ENCODE data around the gene MCRIP1.

MCRIP1 gene

DNA sequence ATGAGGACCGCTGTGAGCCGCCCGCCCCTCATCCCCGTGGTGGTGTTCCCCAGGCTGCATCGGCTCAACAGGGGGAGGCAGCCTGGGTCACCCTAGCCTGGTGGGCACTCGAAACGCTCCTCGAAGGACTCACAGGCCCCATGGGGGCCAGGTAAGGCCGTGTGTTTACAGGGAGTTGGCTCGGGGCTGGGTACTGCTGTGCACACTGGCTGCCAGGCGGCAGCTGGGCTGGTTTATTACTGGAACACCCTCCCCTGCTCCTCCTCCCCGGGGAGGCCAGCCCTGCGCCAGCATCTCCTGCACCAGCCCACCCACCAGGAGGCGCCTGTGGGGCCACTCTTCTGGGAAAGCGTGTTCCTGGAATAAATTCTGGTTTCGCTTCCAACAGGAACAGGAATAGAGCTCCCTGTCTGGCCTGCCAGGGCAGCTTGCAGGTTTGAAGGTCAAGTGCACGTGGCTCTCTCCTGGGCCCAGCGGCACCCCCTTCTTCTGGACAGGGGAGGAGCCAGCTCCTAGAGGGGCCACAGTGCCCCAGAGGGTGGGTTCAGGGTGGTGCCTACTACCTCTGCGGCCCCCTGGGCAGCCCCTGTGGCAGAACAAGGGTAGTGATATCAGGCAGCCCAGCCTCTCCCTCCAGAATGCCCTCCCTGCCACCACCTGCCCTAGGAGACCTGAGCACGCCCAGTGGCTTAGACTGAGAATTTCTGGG, 11.3 kb downstream of the MCRIP1 start:
- Histone ChIP-seq H3K9ac (peak overlapping the region; percentile 53; the same call in 1 of the 2 replicates), H3K9me3 (no peaks in the 10 kb centered on the region), H3K27me3 (no peaks in the 10 kb centered on the region), H3K4me1 (peaks cover 17% of the 10 kb centered on the region), H3K4me2 (peak overlapping the region; percentile 71), H3K4me3 (no peak overlapping the region), H4K20me1 (peaks cover 17% of the 10 kb centered on the region), H3K36me3 (peaks cover 28% of the 10 kb centered on the region), H3K27ac (peak overlapping the region; percentile 68)
- TF ChIP-seq Cebpa-rat (IDR thresholded peaks at IDR 0.05): no peak

DNA sequence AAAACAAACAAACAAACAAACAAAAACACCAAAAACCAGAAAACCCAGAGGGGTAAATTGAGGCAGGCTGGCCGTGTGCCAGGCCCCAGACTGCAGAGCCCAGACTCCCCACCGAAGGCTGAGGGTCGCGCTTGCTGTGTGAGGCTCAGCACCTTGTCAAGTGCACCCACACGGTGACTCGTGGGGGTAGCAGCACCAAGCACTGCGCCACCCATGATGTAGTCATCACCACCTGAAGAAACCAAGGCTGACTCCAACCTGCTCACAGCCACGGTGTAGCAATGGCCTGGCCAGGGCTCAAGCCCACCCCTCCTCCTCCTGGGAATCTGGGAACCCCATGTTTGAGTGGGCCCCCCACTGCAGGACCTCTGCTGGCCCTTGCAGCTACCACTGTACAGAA, 11.9 kb downstream of the MCRIP1 start:
- Histone ChIP-seq H3K27ac (peak overlapping the region; percentile 68), H3K36me3 (peaks cover 28% of the 10 kb centered on the region), H3K27me3 (no peaks in the 10 kb centered on the region), H3K4me3 (no peak overlapping the region), H4K20me1 (peaks cover 13% of the 10 kb centered on the region), H3K9me3 (no peaks in the 10 kb centered on the region), H3K9ac (peak overlapping the region; percentile 53; the same call in 1 of the 2 replicates), H3K4me2 (peak overlapping the region; percentile 71), H3K4me1 (peaks cover 17% of the 10 kb centered on the region)
- TF ChIP-seq Cebpa-rat (IDR thresholded peaks at IDR 0.05): no peak

DNA sequence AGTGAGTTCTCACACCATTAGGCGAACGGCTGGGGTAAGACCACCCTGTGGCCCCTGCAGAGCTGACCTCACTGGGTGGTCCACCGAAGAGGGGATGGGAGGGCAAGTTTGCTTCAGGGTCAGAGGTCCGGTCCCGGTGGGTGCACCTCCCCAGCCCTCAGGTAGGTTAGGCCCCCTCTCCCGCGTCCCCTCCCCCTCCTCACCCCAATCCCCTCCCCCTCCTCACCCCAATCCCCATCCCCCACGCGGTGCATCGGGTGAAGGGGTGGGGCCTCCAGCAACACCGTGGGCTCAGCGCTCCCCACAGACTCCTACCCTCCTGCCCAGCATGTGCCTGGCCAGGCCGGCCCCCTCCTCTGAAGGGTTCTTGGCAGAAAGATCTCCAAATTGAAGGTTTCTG, 13.4 kb downstream of the MCRIP1 start:
- Histone ChIP-seq H3K4me2 (no peak overlapping the region), H3K4me3 (no peak overlapping the region), H3K27me3 (no peaks in the 10 kb centered on the region), H3K36me3 (peaks cover 26% of the 10 kb centered on the region), H3K9me3 (no peaks in the 10 kb centered on the region), H3K27ac (no peak overlapping the region), H3K4me1 (peaks cover 27% of the 10 kb centered on the region), H3K9ac (no peak overlapping the region), H4K20me1 (no peaks in the 10 kb centered on the region; the same call in 1 of the 2 replicates)
- no peak for TF ChIP-seq Cebpa-rat (IDR thresholded peaks at IDR 0.05)

DNA sequence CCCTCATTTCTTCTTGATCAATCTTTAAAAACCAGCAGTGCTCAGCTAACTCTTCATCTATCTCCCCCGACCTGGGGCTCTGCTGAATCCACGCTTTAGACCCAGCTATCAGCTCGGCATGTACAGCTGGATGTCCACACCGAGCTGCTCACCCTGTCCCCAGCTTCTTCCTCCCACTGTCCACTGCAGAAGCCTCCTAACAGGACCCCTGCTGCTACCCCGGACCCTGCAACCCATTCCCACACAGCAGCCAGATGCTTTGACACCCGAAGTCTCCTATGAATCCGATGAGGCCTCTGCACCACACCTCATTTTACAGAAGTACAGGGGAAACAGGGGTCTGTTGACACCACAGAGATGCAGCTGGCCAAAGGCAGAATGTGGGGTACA, 15.3 kb downstream of the MCRIP1 start:
- Histone ChIP-seq H3K9me3 (no peaks in the 10 kb centered on the region), H3K27ac (no peak overlapping the region), H3K4me3 (no peak overlapping the region), H3K9ac (no peak overlapping the region), H3K4me2 (no peak overlapping the region), H4K20me1 (no peaks in the 10 kb centered on the region), H3K36me3 (peaks cover 6% of the 10 kb centered on the region; the same call in 1 of the 2 replicates), H3K27me3 (no peaks in the 10 kb centered on the region), H3K4me1 (peaks cover 46% of the 10 kb centered on the region)
- no peak for TF ChIP-seq Cebpa-rat (IDR thresholded peaks at IDR 0.05)

DNA sequence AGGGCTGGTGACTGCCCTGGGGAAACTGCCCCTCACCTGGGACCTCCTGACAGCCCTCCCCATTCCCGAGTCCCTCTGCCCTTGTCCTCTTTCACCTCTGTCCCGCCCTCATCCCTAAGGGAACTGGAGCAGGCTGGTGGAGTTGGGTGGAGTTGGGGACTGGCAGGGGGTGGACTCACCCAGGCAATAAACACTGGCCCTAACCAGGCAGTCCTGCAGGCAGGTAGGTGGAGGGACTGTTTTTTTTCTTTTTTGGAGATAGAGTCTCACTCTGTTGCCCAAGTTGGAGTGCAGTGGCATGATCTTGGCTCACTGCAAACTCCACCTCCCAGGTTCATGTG, 17.5 kb downstream of the MCRIP1 start:
- Histone ChIP-seq H3K4me3 (no peak overlapping the region), H3K9me3 (no peaks in the 10 kb centered on the region), H3K27ac (peak overlapping the region; percentile 50; the same call in 1 of the 2 replicates), H4K20me1 (no peaks in the 10 kb centered on the region), H3K36me3 (no peaks in the 10 kb centered on the region), H3K4me1 (peaks cover 48% of the 10 kb centered on the region), H3K9ac (no peak overlapping the region), H3K4me2 (peak overlapping the region; percentile 50; the same call in 1 of the 2 replicates), H3K27me3 (no peaks in the 10 kb centered on the region)
- no peak for TF ChIP-seq Cebpa-rat (IDR thresholded peaks at IDR 0.05)

DNA sequence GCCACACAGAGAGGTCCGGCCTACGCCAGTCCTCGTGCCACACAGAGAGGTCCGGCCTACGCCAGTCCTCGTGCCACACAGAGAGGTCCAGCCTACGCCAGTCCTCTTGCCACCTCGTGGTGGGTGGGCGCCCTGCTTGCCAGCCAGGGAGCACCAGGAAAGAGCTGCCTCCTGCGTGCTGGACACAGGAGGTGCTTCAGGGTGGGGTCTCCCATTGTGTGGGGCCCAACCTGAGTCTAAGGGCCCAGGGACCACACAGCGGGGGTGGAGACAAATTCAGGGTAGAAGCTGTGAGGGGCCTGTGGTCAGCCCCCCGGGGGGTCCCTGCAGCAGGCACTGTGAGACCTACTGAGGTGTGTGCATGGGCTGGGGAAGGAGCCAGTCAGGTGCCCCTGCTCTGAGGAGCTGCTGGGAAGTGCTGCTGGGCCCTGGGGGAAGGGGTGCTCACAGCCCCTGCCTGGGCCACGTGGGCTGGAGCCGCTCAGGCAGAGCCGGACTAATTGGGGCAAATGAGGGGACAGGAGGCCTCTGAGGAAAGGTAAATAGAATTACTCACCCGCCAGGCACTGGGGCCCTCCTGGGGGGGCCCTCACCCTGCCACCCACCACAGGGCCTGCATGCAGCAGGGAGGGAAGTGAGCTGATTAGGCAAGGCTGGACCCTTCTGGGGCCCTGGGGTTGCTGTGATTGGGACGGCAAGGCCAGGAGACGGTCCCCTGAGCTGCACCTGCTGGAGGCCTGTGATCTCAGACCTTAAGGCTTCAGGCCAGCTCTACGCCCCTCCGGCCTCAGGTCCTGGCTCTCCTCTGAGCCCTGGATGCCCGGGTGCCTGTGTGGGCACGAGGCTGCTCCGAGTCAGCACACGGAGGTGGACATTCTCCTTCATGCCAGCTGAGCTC, 18.1 kb downstream of the MCRIP1 start:
- Histone ChIP-seq H3K27me3 (no peaks in the 10 kb centered on the region), H3K9ac (no peak overlapping the region), H3K4me3 (no peak overlapping the region), H3K9me3 (no peaks in the 10 kb centered on the region), H4K20me1 (no peaks in the 10 kb centered on the region), H3K4me1 (peaks cover 53% of the 10 kb centered on the region), H3K4me2 (peak overlapping the region; percentile 50), H3K27ac (peak overlapping the region; percentile 50), H3K36me3 (no peaks in the 10 kb centered on the region)
- TF ChIP-seq Cebpa-rat (IDR thresholded peaks at IDR 0.05): no peak

DNA sequence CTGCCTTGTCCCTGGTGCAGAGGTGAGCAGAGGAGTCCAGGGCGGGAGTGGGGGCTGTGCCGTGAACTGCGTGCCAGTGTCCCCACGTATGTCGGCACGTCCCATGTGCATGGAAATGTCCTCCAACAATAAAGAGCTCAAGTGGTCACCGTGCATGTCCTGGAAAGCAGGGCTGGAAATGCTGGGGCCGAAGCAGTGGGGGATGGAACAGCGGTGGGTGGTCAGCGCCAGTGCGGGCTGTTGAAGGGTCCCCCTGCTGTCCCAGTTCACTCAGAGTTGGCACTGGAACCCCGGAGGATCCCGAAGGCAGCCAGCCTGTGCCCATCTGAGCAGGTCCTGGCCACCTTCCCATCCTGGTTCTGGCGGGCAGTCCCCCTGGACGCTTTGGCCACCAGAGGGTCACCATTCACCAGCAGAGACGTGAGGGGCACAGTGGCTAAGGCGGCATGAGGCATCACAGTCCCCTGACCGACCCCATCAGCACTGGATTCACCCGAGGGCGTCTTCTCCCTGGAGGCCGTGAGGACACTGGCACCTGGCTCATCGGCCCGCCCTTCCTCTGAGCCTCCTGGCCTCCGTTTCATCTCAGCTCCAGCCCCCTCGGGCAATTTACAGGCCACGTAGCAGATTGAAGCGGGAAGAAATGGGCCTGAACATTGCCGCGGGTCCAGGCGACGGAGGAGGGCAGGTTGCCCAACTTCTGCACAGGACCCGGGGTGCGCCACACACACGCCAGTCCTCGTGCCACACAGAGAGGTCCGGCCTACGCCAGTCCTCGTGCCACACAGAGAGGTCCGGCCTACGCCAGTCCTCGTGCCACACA, 19.0 kb downstream of the MCRIP1 start:
- H4K20me1 ChIP-seq: no peaks in the 10 kb centered on the region
- no peak overlapping the region for H3K9ac ChIP-seq
- H3K27me3 ChIP-seq: 0 out of 2 replicates have a peak, but pooled peaks cover under 1% of the 10 kb centered on the region
- H3K27ac ChIP-seq: no peak overlapping the region
- TF ChIP-seq Cebpa-rat (IDR thresholded peaks at IDR 0.05): no peak
- no peaks in the 10 kb centered on the region for H3K36me3 ChIP-seq
- no peaks in the 10 kb centered on the region for H3K9me3 ChIP-seq
- H3K4me1 ChIP-seq: peaks cover 62% of the 10 kb centered on the region
- peak overlapping the region; percentile 82 for H3K4me2 ChIP-seq
- no peak overlapping the region for H3K4me3 ChIP-seq

DNA sequence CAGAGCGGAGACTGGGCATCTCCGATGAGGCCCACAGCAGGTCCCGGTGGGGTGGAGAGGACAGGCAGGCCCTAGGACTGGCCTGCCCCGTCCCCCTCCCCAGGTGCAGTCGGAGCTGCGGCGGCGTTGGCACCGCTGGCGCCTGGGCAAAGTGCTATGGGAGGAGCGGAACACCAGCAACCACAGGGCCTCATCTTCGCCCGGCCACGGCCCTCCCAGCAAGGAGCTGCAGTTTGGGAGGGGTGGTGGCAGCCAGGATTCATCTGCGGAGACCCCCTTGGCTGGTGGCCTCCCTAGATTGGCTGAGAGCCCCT, 19.8 kb downstream of the MCRIP1 start:
- H3K9me3 ChIP-seq: no peaks in the 10 kb centered on the region
- 0 out of 2 replicates have a peak, but pooled peaks cover 4% of the 10 kb centered on the region for H3K27me3 ChIP-seq
- no peaks in the 10 kb centered on the region for H4K20me1 ChIP-seq
- H3K4me1 ChIP-seq: peaks cover 70% of the 10 kb centered on the region
- peak overlapping the region; percentile 82 for H3K4me2 ChIP-seq
- H3K36me3 ChIP-seq: no peaks in the 10 kb centered on the region
- peak overlapping the region; percentile 9; the same call in 1 of the 2 replicates for H3K27ac ChIP-seq
- no peak overlapping the region for H3K9ac ChIP-seq
- no peak overlapping the region for H3K4me3 ChIP-seq
- no peak for TF ChIP-seq Cebpa-rat (IDR thresholded peaks at IDR 0.05)

DNA sequence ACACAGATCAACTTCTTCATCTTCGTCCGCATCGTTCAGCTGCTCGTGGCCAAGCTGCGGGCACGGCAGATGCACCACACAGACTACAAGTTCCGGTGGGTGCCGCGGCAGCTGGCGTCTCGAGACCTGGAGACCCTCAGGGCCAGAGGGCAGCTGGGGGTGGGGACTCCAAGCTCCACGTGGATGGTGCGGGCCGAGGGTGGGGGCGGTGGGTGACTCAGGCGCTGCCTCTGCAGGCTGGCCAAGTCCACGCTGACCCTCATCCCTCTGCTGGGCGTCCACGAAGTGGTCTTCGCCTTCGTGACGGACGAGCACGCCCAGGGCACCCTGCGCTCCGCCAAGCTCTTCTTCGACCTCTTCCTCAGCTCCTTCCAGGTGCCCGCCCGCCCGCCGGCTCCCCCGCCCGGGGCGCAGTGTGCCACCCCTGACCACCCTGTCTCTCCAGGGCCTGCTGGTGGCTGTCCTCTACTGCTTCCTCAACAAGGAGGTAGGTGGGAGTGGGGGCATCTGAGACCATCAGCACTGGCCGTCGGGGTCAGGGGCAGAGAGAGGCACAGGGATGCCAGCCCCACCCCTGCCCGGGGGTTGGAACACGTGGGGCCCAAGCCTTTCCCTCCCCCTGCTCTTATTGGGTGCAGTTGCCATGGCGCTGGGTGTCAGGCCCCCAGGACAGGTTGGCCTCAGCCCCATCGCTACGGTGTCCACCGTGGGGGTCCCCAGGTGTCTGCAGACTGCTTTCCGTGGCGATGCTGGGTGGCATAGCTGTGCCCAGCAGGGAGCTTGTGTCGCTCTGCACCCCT, 20.3 kb downstream of the MCRIP1 start:
- H3K36me3 ChIP-seq: no peaks in the 10 kb centered on the region
- no peaks in the 10 kb centered on the region for H4K20me1 ChIP-seq
- H3K9ac ChIP-seq: peak overlapping the region; percentile 50; the same call in 1 of the 2 replicates
- no peak overlapping the region for H3K4me3 ChIP-seq
- H3K4me2 ChIP-seq: peak overlapping the region; percentile 82
- peak overlapping the region; percentile 67 for H3K27ac ChIP-seq
- H3K9me3 ChIP-seq: no peaks in the 10 kb centered on the region
- TF ChIP-seq Cebpa-rat (IDR thresholded peaks at IDR 0.05): no peak
- H3K27me3 ChIP-seq: peaks cover 9% of the 10 kb centered on the region; the same call in 1 of the 2 replicates
- peaks cover 75% of the 10 kb centered on the region for H3K4me1 ChIP-seq

Measured in BLaER1 (cell line).